Measurements from ENCODE around the gene SMARCA2.

Gene SMARCA2

GRCh38 chr9:2017331-2018161 lies 2.4 kb downstream of the SMARCA2 start:
- Histone ChIP-seq H3K27me3 (ENCODE audit: low read depth, low read length) (no peaks in the 10 kb centered on the region), H3K36me3 (replicated peaks; ENCODE audit: low read depth, low read length) (peaks cover 12% of the 10 kb centered on the region), H3K9ac (ENCODE audit: low read length) (peak overlapping the region; percentile 90), H2AFZ (ENCODE audit: low read depth, low read length) (no peak overlapping the region), H3K4me2 (ENCODE audit: low read length) (peak overlapping the region; percentile 87), H3K79me2 (ENCODE audit: low read length) (peaks cover 74% of the 10 kb centered on the region), H3K4me3 (ENCODE audit: low read length) (peak overlapping the region; percentile 86), H3K9me3 (ENCODE audit: insufficient read depth, low read length) (no peaks in the 10 kb centered on the region), H4K20me1 (ENCODE audit: insufficient read depth, low read length) (peaks cover 50% of the 10 kb centered on the region), H3K27ac (ENCODE audit: low read length) (peak overlapping the region; percentile 78), H3K4me1 (ENCODE audit: low read length) (peaks cover 48% of the 10 kb centered on the region)
- TF ChIP-seq, protein P1, sequence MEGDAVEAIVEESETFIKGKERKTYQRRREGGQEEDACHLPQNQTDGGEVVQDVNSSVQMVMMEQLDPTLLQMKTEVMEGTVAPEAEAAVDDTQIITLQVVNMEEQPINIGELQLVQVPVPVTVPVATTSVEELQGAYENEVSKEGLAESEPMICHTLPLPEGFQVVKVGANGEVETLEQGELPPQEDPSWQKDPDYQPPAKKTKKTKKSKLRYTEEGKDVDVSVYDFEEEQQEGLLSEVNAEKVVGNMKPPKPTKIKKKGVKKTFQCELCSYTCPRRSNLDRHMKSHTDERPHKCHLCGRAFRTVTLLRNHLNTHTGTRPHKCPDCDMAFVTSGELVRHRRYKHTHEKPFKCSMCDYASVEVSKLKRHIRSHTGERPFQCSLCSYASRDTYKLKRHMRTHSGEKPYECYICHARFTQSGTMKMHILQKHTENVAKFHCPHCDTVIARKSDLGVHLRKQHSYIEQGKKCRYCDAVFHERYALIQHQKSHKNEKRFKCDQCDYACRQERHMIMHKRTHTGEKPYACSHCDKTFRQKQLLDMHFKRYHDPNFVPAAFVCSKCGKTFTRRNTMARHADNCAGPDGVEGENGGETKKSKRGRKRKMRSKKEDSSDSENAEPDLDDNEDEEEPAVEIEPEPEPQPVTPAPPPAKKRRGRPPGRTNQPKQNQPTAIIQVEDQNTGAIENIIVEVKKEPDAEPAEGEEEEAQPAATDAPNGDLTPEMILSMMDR (IDR thresholded peaks at IDR 0.05; ENCODE audit: low read depth, low read length), result no peak
- no peak for TF ChIP-seq EZH2phosphoT487 (IDR thresholded peaks at IDR 0.05; ENCODE audit: low read depth)

- peaks cover 56% of the 10 kb centered on the region for H4K20me1 ChIP-seq (ENCODE audit: insufficient read depth, low read length)
- peak overlapping the region; percentile 86 for H3K4me3 ChIP-seq (ENCODE audit: low read length)
- no peaks in the 10 kb centered on the region for H3K27me3 ChIP-seq (ENCODE audit: low read depth, low read length)
- H3K79me2 ChIP-seq (ENCODE audit: low read length), result peaks cover 80% of the 10 kb centered on the region
- peak overlapping the region; percentile 78 for H3K27ac ChIP-seq (ENCODE audit: low read length)
- H3K4me2 ChIP-seq (ENCODE audit: low read length), result peak overlapping the region; percentile 87
- peak overlapping the region; percentile 90 for H3K9ac ChIP-seq (ENCODE audit: low read length)
- peaks cover 50% of the 10 kb centered on the region for H3K4me1 ChIP-seq (ENCODE audit: low read length)
- H3K36me3 ChIP-seq (replicated peaks; ENCODE audit: low read depth, low read length), result peaks cover 18% of the 10 kb centered on the region
- no peak overlapping the region for H2AFZ ChIP-seq (ENCODE audit: low read depth, low read length)
- TF ChIP-seq, protein P1 (IDR thresholded peaks at IDR 0.05; ENCODE audit: low read depth, low read length), result no peak
- TF ChIP-seq EZH2phosphoT487 (IDR thresholded peaks at IDR 0.05; ENCODE audit: low read depth), result no peak
- no peaks in the 10 kb centered on the region for H3K9me3 ChIP-seq (ENCODE audit: insufficient read depth, low read length)
Observed at GRCh38 chr9:2018162-2018643, 3.1 kb downstream of the SMARCA2 start.

GRCh38 chr9:2018764-2019558 lies 3.8 kb downstream of the SMARCA2 start:
- TF ChIP-seq, protein P1 (IDR thresholded peaks at IDR 0.05; ENCODE audit: low read depth, low read length), result no peak
- TF ChIP-seq EZH2phosphoT487 (IDR thresholded peaks at IDR 0.05; ENCODE audit: low read depth), result no peak
- peaks cover 88% of the 10 kb centered on the region for H3K79me2 ChIP-seq (ENCODE audit: low read length)
- peaks cover 64% of the 10 kb centered on the region for H4K20me1 ChIP-seq (ENCODE audit: insufficient read depth, low read length)
- H2AFZ ChIP-seq (ENCODE audit: low read depth, low read length), result no peak overlapping the region
- no peaks in the 10 kb centered on the region for H3K9me3 ChIP-seq (ENCODE audit: insufficient read depth, low read length)
- no peaks in the 10 kb centered on the region for H3K27me3 ChIP-seq (ENCODE audit: low read depth, low read length)
- H3K9ac ChIP-seq (ENCODE audit: low read length), result peak overlapping the region; percentile 90
- H3K36me3 ChIP-seq (replicated peaks; ENCODE audit: low read depth, low read length), result peaks cover 22% of the 10 kb centered on the region
- no peak overlapping the region for H3K27ac ChIP-seq (ENCODE audit: low read length)
- peak overlapping the region; percentile 87 for H3K4me2 ChIP-seq (ENCODE audit: low read length)
- H3K4me3 ChIP-seq (ENCODE audit: low read length), result peak overlapping the region; percentile 86
- peaks cover 52% of the 10 kb centered on the region for H3K4me1 ChIP-seq (ENCODE audit: low read length)

GRCh38 chr9:2019723-2020122 lies 4.6 kb downstream of the SMARCA2 start:
- Histone ChIP-seq H3K4me3 (ENCODE audit: low read length) (no peak overlapping the region), H3K79me2 (ENCODE audit: low read length) (peaks cover 96% of the 10 kb centered on the region), H3K27me3 (ENCODE audit: low read depth, low read length) (no peaks in the 10 kb centered on the region), H3K4me1 (ENCODE audit: low read length) (peaks cover 52% of the 10 kb centered on the region), H3K9me3 (ENCODE audit: insufficient read depth, low read length) (no peaks in the 10 kb centered on the region), H3K9ac (ENCODE audit: low read length) (no peak overlapping the region), H2AFZ (ENCODE audit: low read depth, low read length) (no peak overlapping the region), H3K36me3 (replicated peaks; ENCODE audit: low read depth, low read length) (peaks cover 28% of the 10 kb centered on the region), H3K27ac (ENCODE audit: low read length) (no peak overlapping the region), H4K20me1 (ENCODE audit: insufficient read depth, low read length) (peaks cover 71% of the 10 kb centered on the region), H3K4me2 (ENCODE audit: low read length) (peak overlapping the region; percentile 87)
- TF ChIP-seq, protein P1 (IDR thresholded peaks at IDR 0.05; ENCODE audit: low read depth, low read length), result no peak
- TF ChIP-seq EZH2phosphoT487 (IDR thresholded peaks at IDR 0.05; ENCODE audit: low read depth), result no peak

Measured in OCI-LY3 (cell line).